VCaP (cell line): ENCODE data around the gene ITSN2.
A peak's percentile ranks its signal among the peaks of the same experiment; 100 is the strongest.

Experiments used
- H3K27ac ChIP-seq: fragments of 450-650 bp; 2 replicates; pipeline ENCODE4 v1.5.1; 2017
- TF ChIP-seq, protein P1 (sequence below): fragments of 450-650 bp; conservative IDR thresholded peaks from 2 replicates; pipeline ENCODE4 v1.5.1; 2017; ENCODE audit warnings: mild to moderate bottlenecking, moderate library complexity

The ITSN2 gene

DNA sequence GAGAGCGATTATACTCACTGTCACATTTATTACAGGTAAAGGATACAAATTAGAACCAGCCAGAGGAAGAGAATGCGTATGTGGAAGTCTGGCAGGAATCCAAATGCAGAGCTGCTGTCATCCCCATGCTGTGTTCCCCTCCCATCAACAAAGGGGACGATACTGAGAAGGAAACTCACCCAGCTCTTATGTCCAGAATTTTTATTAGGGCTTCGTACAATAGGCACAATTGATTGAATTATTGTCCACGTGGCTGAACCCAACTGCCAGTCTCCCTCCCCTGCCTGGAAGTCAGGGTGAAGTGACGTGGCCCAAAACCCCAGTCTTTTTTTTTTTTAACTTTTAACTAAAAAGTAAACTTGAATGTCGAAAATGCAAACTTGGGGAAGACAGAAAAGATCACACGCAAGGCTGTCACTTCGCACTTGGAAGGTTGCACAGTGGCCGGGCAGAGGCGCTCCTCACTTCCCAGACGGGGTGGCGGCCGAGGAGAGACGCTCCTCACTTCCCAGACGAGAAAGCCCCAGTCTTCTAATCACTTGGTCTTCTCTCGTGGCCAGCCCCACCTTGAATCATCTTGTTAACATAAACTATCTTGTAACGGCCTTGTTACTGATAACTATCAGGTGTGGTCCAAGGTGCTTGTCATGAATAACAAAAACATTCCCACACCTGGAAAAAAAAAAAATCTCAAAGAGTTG lies 40.0 kb upstream of the ITSN2 start:
- TF ChIP-seq, protein P1, sequence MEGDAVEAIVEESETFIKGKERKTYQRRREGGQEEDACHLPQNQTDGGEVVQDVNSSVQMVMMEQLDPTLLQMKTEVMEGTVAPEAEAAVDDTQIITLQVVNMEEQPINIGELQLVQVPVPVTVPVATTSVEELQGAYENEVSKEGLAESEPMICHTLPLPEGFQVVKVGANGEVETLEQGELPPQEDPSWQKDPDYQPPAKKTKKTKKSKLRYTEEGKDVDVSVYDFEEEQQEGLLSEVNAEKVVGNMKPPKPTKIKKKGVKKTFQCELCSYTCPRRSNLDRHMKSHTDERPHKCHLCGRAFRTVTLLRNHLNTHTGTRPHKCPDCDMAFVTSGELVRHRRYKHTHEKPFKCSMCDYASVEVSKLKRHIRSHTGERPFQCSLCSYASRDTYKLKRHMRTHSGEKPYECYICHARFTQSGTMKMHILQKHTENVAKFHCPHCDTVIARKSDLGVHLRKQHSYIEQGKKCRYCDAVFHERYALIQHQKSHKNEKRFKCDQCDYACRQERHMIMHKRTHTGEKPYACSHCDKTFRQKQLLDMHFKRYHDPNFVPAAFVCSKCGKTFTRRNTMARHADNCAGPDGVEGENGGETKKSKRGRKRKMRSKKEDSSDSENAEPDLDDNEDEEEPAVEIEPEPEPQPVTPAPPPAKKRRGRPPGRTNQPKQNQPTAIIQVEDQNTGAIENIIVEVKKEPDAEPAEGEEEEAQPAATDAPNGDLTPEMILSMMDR = no peak
- no peak overlapping the region for H3K27ac ChIP-seq

DNA sequence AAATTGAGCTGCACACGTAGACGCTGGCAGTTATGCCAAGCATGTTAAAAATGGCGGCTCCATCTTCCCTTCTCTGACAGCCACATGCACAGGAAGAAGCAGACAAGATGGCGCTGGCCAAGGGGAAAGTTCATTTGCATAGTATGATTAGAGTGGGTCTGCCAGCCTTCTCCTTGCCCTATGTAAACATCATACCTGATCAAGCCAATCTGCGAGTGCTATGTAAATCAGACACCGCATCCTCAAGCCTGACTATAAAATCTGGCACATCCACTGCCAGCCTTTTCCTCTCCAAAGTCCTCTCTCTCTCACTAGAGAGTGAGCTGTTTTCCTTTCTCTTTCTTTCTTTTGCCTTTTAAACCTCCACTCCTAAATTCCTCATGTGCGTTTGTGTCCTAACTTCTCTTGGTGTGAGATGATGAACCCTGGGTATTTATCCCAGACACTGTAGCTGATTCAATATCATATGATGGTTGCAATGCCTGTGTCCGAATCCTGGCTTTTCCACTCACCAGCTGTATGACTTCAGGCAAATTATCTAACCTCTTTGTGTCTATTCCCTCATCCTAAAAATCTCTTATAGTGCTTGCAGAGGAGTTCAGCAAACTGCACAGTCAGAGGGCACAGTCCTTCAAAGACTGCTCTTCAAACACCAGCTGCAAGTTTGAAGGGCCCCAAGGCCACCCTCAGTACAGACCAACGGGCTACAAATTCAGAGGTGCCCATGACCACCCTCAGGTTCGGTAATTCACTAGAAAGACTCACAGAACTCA lies 39.3 kb upstream of the ITSN2 start:
- no peak overlapping the region for H3K27ac ChIP-seq

DNA sequence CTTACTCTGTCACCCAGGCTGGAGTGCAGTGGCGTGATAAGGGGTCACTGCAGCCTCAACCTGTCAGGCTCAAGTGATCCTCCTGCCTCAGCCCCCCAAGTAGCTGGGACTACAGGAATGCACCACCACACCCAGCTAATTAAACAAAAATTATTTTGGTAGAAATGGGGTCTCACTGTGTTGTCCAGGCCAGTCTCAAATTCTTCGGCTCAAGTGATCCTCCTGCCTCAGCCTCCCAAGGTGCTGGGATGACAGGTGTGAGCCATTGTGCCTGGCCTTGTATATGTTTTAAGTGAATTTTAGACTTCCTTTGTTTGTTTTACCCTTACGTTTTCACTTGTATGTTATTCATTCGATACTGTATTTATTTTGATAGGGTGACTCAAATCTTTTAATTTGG lies 34.7 kb upstream of the ITSN2 start:
- TF ChIP-seq, protein P1 = no peak
- no peak overlapping the region for H3K27ac ChIP-seq

More for the DNA sequence above, 39.3 kb upstream of the ITSN2 start:
- TF ChIP-seq, protein P1 = no peak

DNA sequence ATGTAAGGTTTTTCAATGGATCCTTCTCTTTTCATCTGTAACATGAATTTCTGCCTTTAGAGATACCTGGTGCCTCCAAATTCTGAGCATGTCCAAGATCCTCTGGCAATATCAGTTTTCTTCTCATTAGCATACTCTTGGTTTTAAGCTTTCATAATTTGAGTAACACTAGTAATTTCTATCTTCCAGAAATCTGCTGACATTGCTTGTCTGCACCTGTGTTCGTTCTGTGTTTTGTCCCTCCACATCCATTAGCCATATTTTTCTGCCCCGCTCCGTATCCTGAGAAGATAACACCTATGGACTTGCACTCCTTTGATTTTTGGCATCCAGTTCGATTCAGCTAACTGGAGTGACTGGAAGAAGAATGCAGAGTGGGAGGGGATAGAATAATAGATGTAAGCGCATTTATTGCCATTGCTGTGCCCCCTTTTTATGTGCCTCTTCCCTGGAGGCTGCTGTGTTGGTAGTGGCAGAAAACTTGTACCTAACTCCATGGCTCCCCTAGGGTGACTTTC lies 32.3 kb upstream of the ITSN2 start:
- H3K27ac ChIP-seq = no peak overlapping the region
- TF ChIP-seq, protein P1 = no peak

DNA sequence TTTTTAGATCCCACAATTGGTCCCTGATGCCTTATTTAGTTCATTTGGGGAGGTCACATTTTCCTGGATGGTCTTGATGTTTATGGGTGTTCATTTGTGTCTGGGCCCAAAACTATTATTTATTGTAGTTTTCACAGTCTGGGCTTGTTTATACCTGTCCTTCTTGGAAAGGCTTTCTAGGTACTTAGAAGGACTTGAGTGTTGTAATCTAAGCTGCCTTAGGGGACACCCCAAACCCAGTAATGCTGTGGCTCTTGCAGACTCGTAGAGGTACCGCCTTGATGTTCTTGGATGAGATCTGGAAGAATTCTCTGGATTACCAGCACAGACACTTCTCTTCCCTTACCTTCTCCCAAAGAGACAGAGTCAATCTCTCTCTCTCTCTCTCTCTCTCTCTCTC lies 25.0 kb upstream of the ITSN2 start:
- H3K27ac ChIP-seq = no peak overlapping the region
- TF ChIP-seq, protein P1 = no peak

DNA sequence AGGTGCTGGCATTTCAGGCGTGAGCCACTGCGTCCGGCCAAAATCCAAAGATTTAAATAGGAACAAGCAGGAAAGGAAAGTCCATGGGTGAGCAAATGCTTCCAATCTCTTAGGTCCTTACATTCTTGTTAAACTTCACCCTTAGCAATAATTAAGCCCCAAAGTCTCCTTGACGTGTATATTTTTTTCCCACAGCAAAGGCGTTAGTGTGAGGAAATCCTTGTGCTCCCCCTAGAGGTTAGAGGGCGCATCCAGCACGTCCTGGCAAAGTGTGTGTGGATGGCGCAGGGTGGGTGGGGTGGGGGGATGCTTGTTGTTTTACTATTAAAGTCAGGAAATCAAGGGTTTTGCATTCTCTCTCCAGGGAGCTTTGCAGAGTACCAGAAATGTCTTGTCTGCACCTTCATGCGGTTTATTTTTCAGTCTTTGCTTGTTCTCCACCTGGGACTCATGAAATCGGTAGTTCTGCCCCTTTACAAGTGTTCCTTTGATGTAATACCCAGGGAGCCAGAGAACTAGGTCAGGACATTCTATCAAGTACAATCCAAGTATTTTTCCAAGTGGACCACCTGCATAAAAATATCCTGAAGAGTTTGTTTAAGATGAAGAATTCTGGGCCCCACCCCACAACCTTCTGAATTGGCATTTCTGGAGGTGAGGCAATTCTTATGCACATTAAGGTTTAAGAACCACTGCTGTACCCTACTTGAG lies 22.2 kb upstream of the ITSN2 start:
- TF ChIP-seq, protein P1 = peak; percentile 83
- H3K27ac ChIP-seq = no peak overlapping the region

DNA sequence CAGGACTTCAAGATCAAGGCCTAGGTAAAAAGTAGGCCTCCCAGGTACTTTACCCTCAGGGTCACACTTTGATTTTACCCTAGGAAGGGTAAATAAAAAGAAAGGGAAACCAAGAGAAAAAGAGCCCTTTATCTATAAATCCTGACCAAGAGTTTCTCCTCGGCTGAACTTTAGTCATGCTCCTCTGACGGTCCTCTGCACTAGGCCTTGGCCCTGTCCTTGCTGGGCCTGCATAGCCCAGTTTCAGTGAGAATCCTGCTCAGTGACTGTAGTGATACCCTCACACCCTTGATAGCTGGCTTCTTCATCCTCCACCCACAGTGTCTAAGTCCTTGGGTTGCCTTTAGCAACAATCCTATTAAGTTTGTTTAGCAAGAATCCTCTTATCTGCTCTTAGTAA lies 20.5 kb upstream of the ITSN2 start:
- H3K27ac ChIP-seq = no peak overlapping the region
- TF ChIP-seq, protein P1 = no peak
